ENCODE data around the gene KCNE1.
"Not testable (repeated sequence)": the region's sequence is repeated elsewhere in the genome, so short reads cannot be mapped to it uniquely, and the experiment has no call there.

DNA sequence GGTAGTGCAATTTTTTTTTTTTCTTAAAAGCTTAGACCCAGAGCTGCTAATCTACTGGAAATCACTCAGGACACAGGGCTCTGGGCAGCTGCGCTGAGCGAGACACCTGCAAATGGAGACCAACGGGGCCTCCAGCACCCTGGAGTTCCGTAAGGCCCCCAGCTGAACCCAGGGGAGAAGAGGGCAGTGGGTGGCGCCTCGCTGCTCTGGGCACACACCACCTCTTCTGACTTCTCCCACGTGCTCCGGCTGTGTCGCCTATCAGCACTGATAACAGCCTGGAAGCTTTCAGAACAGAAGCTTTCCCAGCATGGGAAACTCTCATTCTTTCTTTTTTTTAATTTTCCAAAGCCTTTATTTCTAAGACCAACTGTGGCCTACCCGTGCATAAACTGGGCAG, 56.4 kb downstream of the KCNE1 start:
- TF ChIP-seq, protein P1, sequence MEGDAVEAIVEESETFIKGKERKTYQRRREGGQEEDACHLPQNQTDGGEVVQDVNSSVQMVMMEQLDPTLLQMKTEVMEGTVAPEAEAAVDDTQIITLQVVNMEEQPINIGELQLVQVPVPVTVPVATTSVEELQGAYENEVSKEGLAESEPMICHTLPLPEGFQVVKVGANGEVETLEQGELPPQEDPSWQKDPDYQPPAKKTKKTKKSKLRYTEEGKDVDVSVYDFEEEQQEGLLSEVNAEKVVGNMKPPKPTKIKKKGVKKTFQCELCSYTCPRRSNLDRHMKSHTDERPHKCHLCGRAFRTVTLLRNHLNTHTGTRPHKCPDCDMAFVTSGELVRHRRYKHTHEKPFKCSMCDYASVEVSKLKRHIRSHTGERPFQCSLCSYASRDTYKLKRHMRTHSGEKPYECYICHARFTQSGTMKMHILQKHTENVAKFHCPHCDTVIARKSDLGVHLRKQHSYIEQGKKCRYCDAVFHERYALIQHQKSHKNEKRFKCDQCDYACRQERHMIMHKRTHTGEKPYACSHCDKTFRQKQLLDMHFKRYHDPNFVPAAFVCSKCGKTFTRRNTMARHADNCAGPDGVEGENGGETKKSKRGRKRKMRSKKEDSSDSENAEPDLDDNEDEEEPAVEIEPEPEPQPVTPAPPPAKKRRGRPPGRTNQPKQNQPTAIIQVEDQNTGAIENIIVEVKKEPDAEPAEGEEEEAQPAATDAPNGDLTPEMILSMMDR (IDR thresholded peaks at IDR 0.05): not testable (repeated sequence)
- TF ChIP-seq POLR2A, EP300 (IDR thresholded peaks at IDR 0.05): not testable (repeated sequence)

All from tibial nerve (tissue), 4 donors.